ENCODE data around the gene CHRNA3.
"Not testable (repeated sequence)": the region's sequence is repeated elsewhere in the genome, so short reads cannot be mapped to it uniquely, and the experiment has no call there.

CHRNA3 gene

GRCh38 chr15:78616506-78616905 lies 4.3 kb downstream of the CHRNA3 start:
- no peak for DNase-seq

- DNase-seq, result no peak
Observed at GRCh38 chr15:78615151-78615589, 5.6 kb downstream of the CHRNA3 start.

GRCh38 chr15:78614021-78614420 lies 6.8 kb downstream of the CHRNA3 start:
- no peak for DNase-seq

- DNase-seq, result not testable (repeated sequence)
Observed at GRCh38 chr15:78609551-78609950, 11.2 kb downstream of the CHRNA3 start.

GRCh38 chr15:78605680-78606079 lies 15.1 kb downstream of the CHRNA3 start:
- no peak for DNase-seq

GRCh38 chr15:78605201-78605600 lies 15.6 kb downstream of the CHRNA3 start:
- no peak for DNase-seq

- no peak for DNase-seq
Observed at GRCh38 chr15:78604420-78604819, 16.4 kb downstream of the CHRNA3 start.

- DNase-seq, result no peak
Observed at GRCh38 chr15:78603467-78603866, 17.3 kb downstream of the CHRNA3 start.

GRCh38 chr15:78599189-78599588 lies 21.6 kb downstream of the CHRNA3 start:
- DNase-seq, result no peak

- no peak for DNase-seq
Observed at GRCh38 chr15:78598348-78598747, 22.4 kb downstream of the CHRNA3 start.

GRCh38 chr15:78597583-78597982 lies 23.2 kb downstream of the CHRNA3 start:
- no peak for DNase-seq

GRCh38 chr15:78574944-78575343 lies 45.9 kb downstream of the CHRNA3 start:
- no peak for DNase-seq

GRCh38 chr15:78573416-78573815 lies 47.4 kb downstream of the CHRNA3 start:
- no peak for DNase-seq

- DNase-seq, result no peak
Observed at GRCh38 chr15:78571382-78571781, 49.4 kb downstream of the CHRNA3 start.

- DNase-seq, result peak; percentile 30
Observed at GRCh38 chr15:78570710-78571109, 50.1 kb downstream of the CHRNA3 start.

GRCh38 chr15:78567531-78567930 lies 53.3 kb downstream of the CHRNA3 start:
- no peak for DNase-seq

- DNase-seq, result peak; percentile 44
Observed at GRCh38 chr15:78565951-78566774, 54.6 kb downstream of the CHRNA3 start.

- peak; percentile 87 for DNase-seq
Observed at GRCh38 chr15:78565097-78565950, 55.5 kb downstream of the CHRNA3 start, which contains the start of gene CHRNA5. CHRNA5 (plus strand) TSS chr15:78565520; CDS start chr15:78565720, 200 bp downstream.

- DNase-seq, result no peak
Observed at GRCh38 chr15:78564743-78565096, 56.1 kb downstream of the CHRNA3 start.

GRCh38 chr15:78563092-78563491 lies 57.7 kb downstream of the CHRNA3 start:
- no peak for DNase-seq

- DNase-seq, result no peak
Observed at GRCh38 chr15:78561490-78561889, 59.3 kb downstream of the CHRNA3 start.

GRCh38 chr15:78560201-78560600 lies 60.6 kb downstream of the CHRNA3 start:
- not testable (repeated sequence) for DNase-seq

GRCh38 chr15:78552597-78552996 lies 68.2 kb downstream of the CHRNA3 start:
- DNase-seq, result no peak

- DNase-seq, result no peak
Observed at GRCh38 chr15:78551902-78552301, 68.9 kb downstream of the CHRNA3 start.

All from EL (cell line).